GM18858 (cell line): Measurements from ENCODE around the gene TUT4.

ENCODE experiments used
- ATAC-seq: cut with Tn5 transposase; IDR thresholded peaks from one replicate; pipeline ENCODE4 v1.9.1; 2021; ENCODE audit not compliant: unreplicated experiment

Gene TUT4

DNA sequence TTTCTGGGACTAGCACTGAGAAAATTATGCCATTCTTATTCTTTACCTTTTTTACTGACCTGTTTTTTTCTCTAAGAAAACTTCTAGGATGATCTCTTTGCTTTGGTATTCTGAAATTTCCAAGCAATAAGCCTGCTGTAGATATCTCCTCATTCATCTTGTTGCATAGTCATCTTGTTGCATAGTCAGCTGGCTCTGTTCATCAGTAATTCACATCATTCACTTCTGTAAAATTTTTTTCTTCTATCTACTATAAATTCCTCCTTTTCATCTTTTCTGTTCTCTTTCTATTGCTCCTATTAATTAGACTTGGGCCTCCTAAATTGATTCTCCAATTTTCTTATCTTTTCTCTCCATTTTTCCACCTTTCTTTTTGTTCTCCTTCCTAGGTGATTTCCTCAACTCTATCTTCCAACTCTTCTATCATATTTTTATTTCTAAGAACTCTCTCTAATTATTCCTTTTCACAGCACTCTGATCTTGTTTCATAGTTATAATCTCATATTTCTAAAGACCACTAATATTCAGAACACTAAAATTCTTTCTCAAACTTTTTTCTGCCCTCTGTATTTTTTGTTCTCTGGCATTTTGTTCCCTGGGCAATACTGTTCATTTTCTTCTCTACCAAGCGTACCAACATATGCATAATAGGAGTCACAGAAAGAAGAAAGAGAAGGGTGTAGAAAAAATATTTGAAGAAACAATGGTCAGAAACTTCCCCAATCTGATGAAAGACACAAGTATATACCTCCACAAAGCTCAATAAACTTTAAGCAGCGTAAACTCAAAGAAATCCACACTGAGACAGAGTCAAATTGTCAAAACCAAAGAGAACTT lies 17.7 kb downstream of the TUT4 start:
- no peak for ATAC-seq

GRCh38 chr1:52533713-52534112 lies 19.2 kb downstream of the TUT4 start:
- ATAC-seq, result no peak

GRCh38 chr1:52532731-52533327 lies 20.1 kb downstream of the TUT4 start:
- ATAC-seq, result no peak

DNA sequence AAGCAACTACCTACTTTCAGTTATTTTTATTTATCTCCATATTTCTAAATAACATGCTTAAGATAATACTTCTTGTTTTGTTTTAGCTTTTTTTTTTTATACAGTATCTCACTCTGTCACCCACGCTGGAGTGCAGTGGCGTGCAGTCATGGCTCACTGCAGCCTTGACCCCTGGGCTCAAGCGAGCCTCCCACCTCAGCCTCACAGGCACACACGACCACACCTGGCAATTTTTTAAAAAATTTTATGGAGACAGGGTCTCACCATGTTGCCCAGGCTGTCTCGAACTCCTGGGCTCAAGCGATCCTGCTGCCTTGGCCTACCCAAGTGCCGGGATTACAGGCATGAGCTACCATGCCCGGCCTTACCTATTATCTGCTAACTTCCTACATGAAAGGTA lies 20.6 kb downstream of the TUT4 start:
- no peak for ATAC-seq

DNA sequence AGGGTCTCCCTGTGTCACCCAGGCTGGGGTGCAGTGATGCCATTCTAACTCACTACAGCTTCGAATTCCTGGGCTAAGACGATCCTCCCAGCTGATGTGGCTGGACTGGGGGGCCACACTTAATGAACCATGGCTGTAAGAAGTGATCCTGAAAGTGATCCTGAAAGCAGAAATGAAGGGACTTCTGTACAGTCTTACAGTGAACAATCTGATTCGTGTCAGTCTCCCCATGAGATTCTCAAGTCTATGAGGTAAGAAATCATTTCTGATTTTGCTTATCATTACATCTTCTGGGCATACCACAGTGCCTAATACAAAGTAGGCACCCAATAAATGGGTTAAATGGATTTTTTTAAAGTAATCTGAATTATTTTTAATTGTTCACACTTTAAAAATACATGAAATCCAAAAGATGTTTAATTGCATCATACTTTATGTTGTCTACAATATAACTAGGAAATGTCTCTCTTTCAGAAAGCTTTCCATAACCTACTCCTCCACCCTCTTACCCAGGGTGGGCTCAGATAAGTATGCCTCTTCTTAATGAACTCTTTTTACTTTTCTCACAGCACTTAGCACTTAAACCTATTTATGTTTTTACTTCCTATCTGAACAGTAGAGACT lies 21.5 kb downstream of the TUT4 start:
- ATAC-seq, result no peak

DNA sequence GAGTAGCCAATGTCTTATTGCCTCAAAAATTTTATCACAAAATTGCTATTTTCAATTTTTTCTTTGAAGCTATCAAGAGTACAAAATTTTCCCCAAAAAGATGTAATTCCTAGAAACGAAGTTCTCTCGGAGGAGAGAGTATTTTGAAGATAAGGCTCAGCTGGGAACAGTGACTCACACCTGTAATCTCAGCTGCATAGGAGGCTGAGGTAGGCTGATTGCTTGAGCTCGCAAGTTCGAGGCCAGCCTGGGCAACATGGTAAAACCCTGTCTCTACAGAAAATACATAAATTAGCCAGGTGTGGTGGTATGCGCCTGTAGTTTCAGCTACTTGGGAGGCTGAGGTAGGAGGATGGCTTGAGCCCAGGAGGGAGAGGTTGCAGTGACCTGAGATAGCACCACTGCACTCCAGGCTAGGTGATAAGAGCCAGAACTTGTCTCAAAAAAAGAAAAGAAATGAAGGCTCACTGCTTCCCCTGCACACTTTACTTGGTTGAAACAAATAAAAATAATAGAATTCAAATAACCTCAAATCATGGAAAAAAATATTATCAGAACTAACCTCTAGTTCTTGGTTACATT lies 22.2 kb downstream of the TUT4 start:
- no peak for ATAC-seq

GRCh38 chr1:52523376-52523775 lies 29.5 kb downstream of the TUT4 start:
- ATAC-seq, result no peak

DNA sequence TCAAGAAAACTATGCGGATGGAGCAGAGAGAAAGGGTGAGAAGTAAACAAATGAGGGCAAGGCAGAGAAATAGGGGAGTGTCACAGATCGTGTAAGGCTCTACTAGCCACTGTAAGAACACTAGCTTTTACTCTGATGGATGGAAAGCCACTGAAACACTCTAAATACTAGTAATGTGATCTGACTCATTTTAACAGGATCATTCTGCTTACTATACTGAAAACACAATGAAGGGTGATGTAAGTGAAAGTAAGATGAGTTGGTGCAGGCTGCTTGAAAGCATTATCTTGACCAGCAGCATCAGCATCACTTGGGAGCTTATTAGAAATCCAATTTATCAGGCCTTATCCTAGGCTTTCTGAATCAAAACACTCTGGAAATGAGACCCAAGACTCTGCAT lies 32.7 kb downstream of the TUT4 start:
- ATAC-seq, result no peak

GRCh38 chr1:52518962-52519361 lies 33.9 kb downstream of the TUT4 start:
- ATAC-seq, result no peak

DNA sequence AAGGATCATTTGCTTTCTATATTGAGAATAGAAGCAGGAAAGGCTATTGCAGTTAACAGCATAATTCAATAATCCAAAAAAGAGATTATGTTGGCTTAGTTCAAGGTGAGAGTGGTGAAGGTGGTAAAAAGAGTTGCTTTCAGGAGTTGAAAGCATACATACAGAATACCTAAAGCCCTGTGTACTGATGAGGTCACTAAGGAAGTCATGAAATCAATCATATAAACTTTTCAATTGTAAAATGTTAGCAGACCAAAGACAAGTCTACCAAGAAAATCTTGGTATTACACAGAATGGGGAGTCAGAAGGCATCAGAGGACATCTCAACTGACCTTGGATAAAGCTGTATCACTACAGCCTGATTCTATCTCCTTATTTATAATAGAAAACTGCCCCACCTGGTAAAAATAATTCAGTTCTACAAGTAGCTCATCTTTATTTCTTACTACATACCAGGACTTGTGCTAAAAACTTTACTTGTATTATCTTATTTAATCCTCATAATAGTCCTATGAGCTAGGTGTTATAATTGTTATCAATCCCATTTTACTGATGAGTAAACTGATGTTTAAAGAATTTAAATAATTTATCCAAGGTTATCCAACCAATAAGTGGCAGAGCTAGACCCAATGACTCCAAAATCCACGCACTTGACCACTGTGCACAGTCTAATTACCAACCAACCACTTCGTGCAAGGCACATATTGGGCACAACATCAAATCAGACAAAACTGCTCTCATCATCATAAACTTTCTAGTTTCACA lies 40.9 kb downstream of the TUT4 start:
- no peak for ATAC-seq

- ATAC-seq, result no peak
Observed at GRCh38 chr1:52511439-52511838, 41.5 kb downstream of the TUT4 start.

- ATAC-seq, result no peak
Observed at GRCh38 chr1:52506920-52507546, 45.9 kb downstream of the TUT4 start.

GRCh38 chr1:52506349-52506748 lies 46.5 kb downstream of the TUT4 start:
- no peak for ATAC-seq

- no peak for ATAC-seq
Observed at GRCh38 chr1:52504720-52505119, 48.2 kb downstream of the TUT4 start.

DNA sequence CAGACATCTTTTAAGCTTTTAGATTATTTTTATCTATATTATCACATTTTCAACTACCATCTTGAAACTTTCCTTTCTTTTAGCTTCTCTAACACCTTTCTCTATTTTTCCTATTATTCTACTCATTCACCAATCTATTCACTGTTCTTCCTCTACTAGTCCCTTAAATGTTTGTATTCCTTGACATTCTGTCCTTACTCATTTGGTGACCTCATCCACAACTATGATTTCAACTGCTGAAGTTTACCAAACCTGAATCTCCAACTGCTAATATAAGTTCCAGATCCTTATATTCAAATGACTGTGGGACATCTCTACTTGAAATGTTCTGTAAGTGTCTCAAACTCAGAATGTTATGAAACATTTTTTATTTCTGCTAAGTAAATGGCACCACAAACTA lies 49.2 kb downstream of the TUT4 start:
- no peak for ATAC-seq

DNA sequence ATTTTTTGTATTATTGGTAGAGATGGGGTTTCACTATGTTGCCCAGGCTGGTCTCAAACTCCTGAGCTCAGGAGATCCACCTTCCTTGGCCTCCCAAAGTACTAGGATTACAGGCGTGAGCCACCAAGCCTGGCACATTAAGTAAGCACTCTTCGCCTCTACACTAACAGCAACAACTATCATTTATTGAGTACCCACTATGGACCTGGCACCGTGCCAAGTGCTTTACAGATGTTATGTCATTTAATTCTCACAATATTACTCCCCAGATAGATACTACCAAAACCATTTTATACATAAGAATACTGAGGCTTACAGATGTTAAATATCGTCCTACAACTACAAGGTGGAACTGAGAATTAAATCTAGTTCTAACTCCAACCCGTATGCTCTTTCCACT lies 50.1 kb downstream of the TUT4 start:
- ATAC-seq, result no peak

DNA sequence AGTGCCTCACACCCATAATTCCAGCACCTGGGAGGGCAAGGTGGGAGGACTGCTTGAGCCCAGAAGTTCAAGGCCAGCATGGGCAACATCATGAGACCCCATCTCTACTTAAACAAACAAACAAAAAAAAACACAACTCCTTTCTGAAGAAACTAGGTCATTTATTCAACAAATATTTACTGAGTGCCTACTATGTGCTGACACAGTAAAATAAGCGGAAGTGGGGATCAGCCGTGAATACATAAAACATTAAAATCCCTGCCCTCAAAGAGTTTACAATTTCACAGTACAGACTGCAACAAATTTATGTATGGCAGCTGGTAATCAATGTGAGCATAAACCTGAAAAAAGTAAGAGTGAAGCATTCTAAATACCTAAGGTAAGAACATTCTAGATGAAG lies 65.3 kb downstream of the TUT4 start:
- ATAC-seq, result no peak

GRCh38 chr1:52482326-52483004 lies 70.4 kb downstream of the TUT4 start:
- no peak for ATAC-seq

DNA sequence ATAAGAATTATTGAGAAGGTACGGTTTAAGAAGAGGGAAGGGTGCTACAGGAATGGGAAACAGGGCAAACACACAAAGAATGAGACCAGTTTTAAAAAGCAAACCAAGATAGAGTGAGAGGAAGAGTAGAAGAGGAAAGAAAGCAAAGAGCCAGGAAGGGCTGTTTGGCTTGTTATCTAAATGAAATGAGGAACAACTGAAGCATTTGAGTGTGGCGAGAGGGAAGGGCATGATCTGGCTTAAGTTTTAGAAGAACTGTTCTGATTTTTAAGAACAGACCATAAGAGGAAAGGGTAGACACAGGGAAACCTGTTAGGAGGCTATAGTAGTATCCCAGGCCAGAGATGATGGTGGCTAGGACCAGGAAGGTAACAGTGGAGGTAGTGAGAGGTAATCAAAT lies 73.8 kb downstream of the TUT4 start:
- no peak for ATAC-seq

DNA sequence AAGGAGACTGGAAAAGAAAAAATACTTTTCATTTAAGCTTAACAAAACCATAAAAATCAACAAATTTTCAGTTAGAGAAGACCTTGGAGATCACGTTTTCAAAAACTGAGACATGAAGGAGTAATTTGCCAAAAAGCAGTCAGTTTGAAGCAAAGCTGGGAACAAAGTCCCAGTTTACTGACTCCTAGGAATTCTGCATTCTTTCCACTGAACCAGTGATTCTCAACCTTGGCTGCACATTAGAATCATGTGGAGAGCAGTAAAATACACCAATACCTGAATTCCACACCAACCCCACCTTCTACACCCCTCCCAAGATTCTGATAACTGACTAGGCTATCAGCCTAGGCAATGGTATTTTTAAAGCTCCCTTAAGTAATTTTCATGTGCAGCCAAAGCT lies 75.0 kb downstream of the TUT4 start:
- no peak for ATAC-seq
